ENCODE measurements around the gene AADAT. TPM values are rescaled to one million over a fixed set of nuclear protein-coding genes. Genes with fewer than 3 reads are reported as not detected.
"Not testable (repeated sequence)": the region's sequence is repeated elsewhere in the genome, so short reads cannot be mapped to it uniquely, and the experiment has no call there.

AADAT gene
- total RNA-seq, 2 experiments from 2014 or later: not detected

DNA sequence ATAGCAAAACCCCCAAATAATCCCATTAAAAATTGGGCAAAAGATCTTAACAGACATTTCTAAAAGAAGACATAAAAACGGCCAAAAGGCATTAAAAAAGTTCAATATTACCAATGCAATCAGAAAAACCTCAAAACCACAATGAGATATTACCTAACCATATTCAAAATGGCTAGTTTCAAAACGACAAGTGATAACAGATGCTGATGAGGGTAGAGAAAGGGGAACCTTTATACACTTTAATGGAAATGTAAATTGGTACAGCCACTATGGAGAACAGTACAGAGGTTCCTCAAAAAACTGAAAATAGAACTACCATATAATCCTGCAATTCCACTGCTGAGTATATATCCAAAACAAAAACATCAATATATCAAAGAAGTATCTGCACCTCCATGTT, 6.2 kb downstream of the AADAT start:
- DNase-seq: no peak
- CTCF ChIA-PET: no interaction called here
- H3K9me3 Mint-ChIP-seq: no peaks in the 10 kb centered on the region
- intact Hi-C loops (cut with micrococcal nuclease): no loop called here
- H3K36me3 Mint-ChIP-seq: no peaks in the 10 kb centered on the region
- peaks cover 17% of the 10 kb centered on the region for H3K27me3 Mint-ChIP-seq
- POLR2A ChIA-PET: no interaction called here
- H3K27ac Mint-ChIP-seq: no peak overlapping the region
- H3K4me1 Mint-ChIP-seq (ENCODE audit: low read depth): no peaks in the 10 kb centered on the region
- H3K4me3 Mint-ChIP-seq: no peak overlapping the region

DNA sequence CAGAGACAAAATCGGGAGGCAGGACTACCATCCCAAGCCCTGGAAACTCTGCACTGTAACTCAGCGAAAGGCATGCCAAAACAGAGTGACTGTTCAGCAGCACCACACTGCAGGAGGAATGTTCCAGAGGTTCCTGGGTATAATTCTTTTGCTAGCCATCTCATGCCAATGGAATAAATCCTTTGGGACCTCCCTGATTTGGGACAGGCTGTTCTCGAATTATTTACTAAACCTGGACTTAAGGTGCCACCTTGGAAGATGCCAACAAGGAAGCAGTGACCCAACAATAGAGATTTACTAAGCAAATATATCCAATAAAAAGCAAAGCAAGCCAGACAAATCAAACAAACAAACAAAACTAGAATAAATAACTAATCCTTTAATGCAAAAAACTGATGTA, 9.3 kb downstream of the AADAT start:
- H3K27ac Mint-ChIP-seq: no peak overlapping the region
- H3K27me3 Mint-ChIP-seq: peaks cover 20% of the 10 kb centered on the region
- H3K9me3 Mint-ChIP-seq: no peaks in the 10 kb centered on the region
- ChIA-PET POLR2A (no interaction called here), CTCF (no interaction called here)
- intact Hi-C loops (cut with micrococcal nuclease): no loop called here
- H3K36me3 Mint-ChIP-seq: no peaks in the 10 kb centered on the region
- no peaks in the 10 kb centered on the region for H3K4me1 Mint-ChIP-seq (ENCODE audit: low read depth)
- H3K4me3 Mint-ChIP-seq: no peak overlapping the region
- DNase-seq: no peak

DNA sequence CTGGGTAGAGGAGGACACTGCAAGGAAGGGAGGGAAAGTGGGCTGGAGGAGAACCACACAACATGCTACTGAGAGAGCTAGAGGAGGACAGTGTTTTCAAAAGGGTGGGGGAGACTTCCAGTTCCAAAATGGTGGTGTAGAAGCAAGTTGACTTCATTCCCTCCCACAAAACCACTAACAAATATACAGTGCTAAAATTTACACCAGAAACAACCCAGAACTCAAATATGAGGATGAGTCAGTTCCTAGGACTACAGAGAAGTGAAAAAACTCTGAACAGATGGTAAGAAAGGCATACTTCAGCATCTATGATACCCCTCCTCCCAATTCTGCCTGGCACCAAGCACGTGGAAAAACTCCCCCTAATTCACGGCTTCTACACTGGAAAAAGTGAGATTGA, 9.8 kb downstream of the AADAT start:
- POLR2A ChIA-PET: no interaction called here
- no peak for DNase-seq
- no peaks in the 10 kb centered on the region for H3K36me3 Mint-ChIP-seq
- CTCF ChIA-PET: no interaction called here
- no peaks in the 10 kb centered on the region for H3K4me1 Mint-ChIP-seq (ENCODE audit: low read depth)
- H3K27me3 Mint-ChIP-seq: peaks cover 22% of the 10 kb centered on the region
- H3K4me3 Mint-ChIP-seq: no peak overlapping the region
- H3K27ac Mint-ChIP-seq: no peak overlapping the region
- H3K9me3 Mint-ChIP-seq: no peaks in the 10 kb centered on the region
- intact Hi-C loops (cut with micrococcal nuclease): no loop called here

GRCh38 chr4:170071196-170071595, 18.6 kb downstream of the AADAT start:
- H3K27ac Mint-ChIP-seq: no peak overlapping the region
- intact Hi-C loops (cut with micrococcal nuclease): no loop called here
- no peak overlapping the region for H3K4me3 Mint-ChIP-seq
- no peak for DNase-seq
- no peaks in the 10 kb centered on the region for H3K9me3 Mint-ChIP-seq
- peaks cover 4% of the 10 kb centered on the region for H3K27me3 Mint-ChIP-seq
- H3K36me3 Mint-ChIP-seq: no peaks in the 10 kb centered on the region
- CTCF ChIA-PET: no interaction called here
- POLR2A ChIA-PET: no interaction called here
- no peaks in the 10 kb centered on the region for H3K4me1 Mint-ChIP-seq (ENCODE audit: low read depth)

DNA sequence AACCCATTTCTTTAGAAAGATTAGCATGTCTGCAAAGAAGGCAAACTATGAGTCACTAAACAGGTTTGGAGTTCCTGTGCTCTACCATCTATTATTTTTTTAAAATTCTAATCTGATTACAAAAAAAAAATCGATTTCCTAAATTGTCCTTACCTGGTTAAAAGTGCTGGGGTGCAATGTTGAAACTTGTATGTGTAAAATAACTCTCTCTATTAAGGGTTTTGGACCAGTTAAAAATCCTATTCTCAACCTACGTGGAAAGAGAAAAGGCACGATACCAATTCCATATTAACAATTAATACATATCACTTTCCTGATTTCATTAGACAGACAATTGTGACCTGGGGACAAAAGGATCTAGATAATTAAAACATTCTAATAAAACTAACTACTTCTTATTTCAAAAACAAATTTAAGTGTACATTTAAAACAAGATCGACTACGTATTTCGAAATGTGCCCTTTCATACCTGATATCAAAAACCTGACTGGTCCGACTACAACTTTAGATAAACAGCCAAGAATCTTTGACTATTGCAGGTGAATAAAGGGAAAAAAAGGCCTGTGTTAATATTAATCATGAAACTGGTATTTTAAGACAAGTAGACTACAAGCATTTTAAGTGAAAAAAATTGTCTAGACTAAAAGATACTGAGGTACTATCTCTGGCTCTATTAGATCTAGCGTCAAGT, 21.2 kb downstream of the AADAT start:
- POLR2A ChIA-PET: no interaction called here
- H3K36me3 Mint-ChIP-seq: no peaks in the 10 kb centered on the region

GRCh38 chr4:170059421-170059820, 30.3 kb downstream of the AADAT start:
- H3K27me3 Mint-ChIP-seq: peaks cover 9% of the 10 kb centered on the region
- DNase-seq: no peak
- no peaks in the 10 kb centered on the region for H3K9me3 Mint-ChIP-seq
- H3K27ac Mint-ChIP-seq: no peak overlapping the region
- no peaks in the 10 kb centered on the region for H3K36me3 Mint-ChIP-seq
- no peak overlapping the region for H3K4me3 Mint-ChIP-seq
- intact Hi-C loops (cut with micrococcal nuclease): no loop called here
- ChIA-PET CTCF (interaction anchor here (1.3 kb wide), 1 partner anchor 249 kb away, joined by 4 read pairs; no protein-coding TSS in a partner anchor), POLR2A (no interaction called here)
- no peaks in the 10 kb centered on the region for H3K4me1 Mint-ChIP-seq (ENCODE audit: low read depth)

More for the DNA sequence above, 21.2 kb downstream of the AADAT start:
- Mint-ChIP-seq H3K4me1 (ENCODE audit: low read depth) (no peaks in the 10 kb centered on the region), H3K9me3 (no peaks in the 10 kb centered on the region), H3K4me3 (no peak overlapping the region), H3K27ac (no peak overlapping the region), H3K27me3 (peaks cover 4% of the 10 kb centered on the region)
- no peak for DNase-seq
- CTCF ChIA-PET: interaction anchor here (1.7 kb wide), 1 partner anchor 258 kb away, joined by 4 read pairs; no protein-coding TSS in a partner anchor
- intact Hi-C loops (cut with micrococcal nuclease): no loop called here

DNA sequence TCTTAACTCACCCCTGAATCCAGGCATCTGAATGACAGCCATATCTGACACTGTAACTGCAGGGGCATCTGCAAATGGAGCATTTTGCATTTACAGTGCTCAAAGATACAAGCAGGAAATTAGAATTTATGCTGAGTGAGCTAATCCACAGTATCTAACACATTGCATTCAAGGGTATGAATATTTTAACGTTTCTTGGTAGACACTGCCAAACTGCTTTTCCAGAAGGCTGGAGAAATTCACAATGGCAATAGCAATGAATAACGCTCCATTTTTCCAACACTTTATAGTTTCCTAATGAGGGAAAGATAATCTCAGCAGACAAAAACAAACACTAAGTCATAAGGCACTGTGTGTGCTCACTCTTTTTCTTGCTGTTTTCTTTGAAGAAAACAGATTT, 30.9 kb downstream of the AADAT start:
- ChIA-PET CTCF (interaction anchor here (1.3 kb wide), 1 partner anchor 248 kb away, joined by 4 read pairs; no protein-coding TSS in a partner anchor), POLR2A (no interaction called here)
- no peak for DNase-seq
- Mint-ChIP-seq H3K36me3 (no peaks in the 10 kb centered on the region), H3K27me3 (peaks cover 9% of the 10 kb centered on the region), H3K4me3 (no peak overlapping the region), H3K27ac (no peak overlapping the region), H3K4me1 (ENCODE audit: low read depth) (no peaks in the 10 kb centered on the region), H3K9me3 (no peaks in the 10 kb centered on the region)
- intact Hi-C loops (cut with micrococcal nuclease): no loop called here

- Mint-ChIP-seq H3K4me1 (ENCODE audit: low read depth) (no peaks in the 10 kb centered on the region), H3K4me3 (no peak overlapping the region), H3K9me3 (no peaks in the 10 kb centered on the region), H3K36me3 (no peaks in the 10 kb centered on the region), H3K27ac (no peak overlapping the region), H3K27me3 (peaks cover 7% of the 10 kb centered on the region)
- intact Hi-C loops (cut with micrococcal nuclease): no loop called here
- DNase-seq: no peak
- POLR2A ChIA-PET: no interaction called here
- CTCF ChIA-PET: no interaction called here
Measured at GRCh38 chr4:170057866-170058265, 31.9 kb downstream of the AADAT start.

GRCh38 chr4:170052919-170053318, 36.8 kb downstream of the AADAT start:
- no peak for DNase-seq
- Mint-ChIP-seq H3K4me1 (ENCODE audit: low read depth) (no peaks in the 10 kb centered on the region), H3K9me3 (no peaks in the 10 kb centered on the region), H3K4me3 (no peak overlapping the region), H3K36me3 (no peaks in the 10 kb centered on the region), H3K27ac (no peak overlapping the region), H3K27me3 (peaks cover 9% of the 10 kb centered on the region)
- CTCF ChIA-PET: no interaction called here
- POLR2A ChIA-PET: no interaction called here
- intact Hi-C loops (cut with micrococcal nuclease): no loop called here

GRCh38 chr4:170051402-170051801, 38.4 kb downstream of the AADAT start:
- H3K4me1 Mint-ChIP-seq (ENCODE audit: low read depth): no peaks in the 10 kb centered on the region
- H3K27ac Mint-ChIP-seq: no peak overlapping the region
- peaks cover 6% of the 10 kb centered on the region for H3K27me3 Mint-ChIP-seq
- no peaks in the 10 kb centered on the region for H3K9me3 Mint-ChIP-seq
- CTCF ChIA-PET: interaction anchor here (1.2 to 4.1 kb wide), 2 partner anchors 240 to 438 kb away, joined by 3 to 82 read pairs; no protein-coding TSS in a partner anchor
- DNase-seq: no peak
- intact Hi-C loops (cut with micrococcal nuclease): no loop called here
- POLR2A ChIA-PET: no interaction called here
- H3K36me3 Mint-ChIP-seq: no peaks in the 10 kb centered on the region
- H3K4me3 Mint-ChIP-seq: no peak overlapping the region

GRCh38 chr4:170049766-170050165, 40.0 kb downstream of the AADAT start:
- Mint-ChIP-seq H3K4me3 (no peak overlapping the region), H3K27me3 (peaks cover 3% of the 10 kb centered on the region), H3K36me3 (no peaks in the 10 kb centered on the region), H3K4me1 (ENCODE audit: low read depth) (no peaks in the 10 kb centered on the region), H3K9me3 (no peaks in the 10 kb centered on the region), H3K27ac (no peak overlapping the region)
- CTCF ChIA-PET: interaction anchor here (4.1 kb wide), 1 partner anchor 238 kb away, joined by 82 read pairs; no protein-coding TSS in a partner anchor
- POLR2A ChIA-PET: no interaction called here
- no peak for DNase-seq
- intact Hi-C loops (cut with micrococcal nuclease): loop anchor here (5.0 kb wide), 1 partner anchor 1127 kb away; no protein-coding TSS in a partner anchor

DNA sequence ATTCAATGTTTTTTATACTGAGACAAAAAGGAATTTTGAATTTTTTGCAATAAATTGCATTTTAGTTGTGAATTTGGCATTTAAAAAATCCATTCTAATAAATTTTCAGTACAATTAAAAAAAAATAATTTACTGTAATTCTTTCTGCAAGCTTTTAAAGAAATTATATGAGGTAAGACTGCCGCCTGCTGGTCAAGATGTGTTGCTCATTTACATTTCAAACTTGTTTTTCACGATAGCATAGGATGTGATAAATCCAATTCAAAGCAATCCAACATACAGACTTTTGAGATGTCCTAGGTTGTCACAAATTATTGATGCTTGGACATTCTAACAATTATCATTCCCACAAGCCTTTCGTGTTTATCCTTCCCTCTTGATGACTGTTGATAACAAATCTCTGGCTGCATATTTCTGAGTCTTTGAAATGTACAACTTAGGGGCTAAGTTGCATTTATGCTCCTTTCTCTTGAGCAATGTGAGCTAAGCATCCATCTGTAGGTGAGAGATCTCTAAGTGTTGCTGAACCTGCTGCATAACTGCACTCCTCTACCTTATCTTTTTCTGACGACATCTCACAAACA, 41.9 kb downstream of the AADAT start:
- Mint-ChIP-seq H3K9me3 (no peaks in the 10 kb centered on the region), H3K4me1 (ENCODE audit: low read depth) (no peaks in the 10 kb centered on the region), H3K27ac (no peak overlapping the region), H3K27me3 (peaks cover 2% of the 10 kb centered on the region), H3K36me3 (no peaks in the 10 kb centered on the region), H3K4me3 (no peak overlapping the region)
- DNase-seq: peak; percentile 57
- ChIA-PET CTCF (interaction anchor here (0.6 to 4.1 kb wide), 8 partner anchors 22 to 1125 kb away, joined by 3 to 82 read pairs (median 3); partner anchors contain the start of genes CBR4 and MFAP3L), POLR2A (no interaction called here)
- intact Hi-C loops (cut with micrococcal nuclease): loop anchor here (1.0 to 5.0 kb wide), 3 partner anchors 238 to 1126 kb away; no protein-coding TSS in a partner anchor

GRCh38 chr4:170046156-170046555, 43.6 kb downstream of the AADAT start:
- H3K27ac Mint-ChIP-seq; H3K9me3 Mint-ChIP-seq; H3K27me3 Mint-ChIP-seq; H3K4me1 Mint-ChIP-seq (ENCODE audit: low read depth); CTCF ChIA-PET; POLR2A ChIA-PET; H3K4me3 Mint-ChIP-seq; H3K36me3 Mint-ChIP-seq; DNase-seq: not testable (repeated sequence)
- intact Hi-C loops (cut with micrococcal nuclease): loop anchor here (5.0 kb wide), 1 partner anchor 1124 kb away; no protein-coding TSS in a partner anchor
